Nucleus accumbens (tissue), 56 donors: ENCODE results near the gene LRBA.
"Not testable (repeated sequence)": the region's sequence is repeated elsewhere in the genome, so short reads cannot be mapped to it uniquely, and the experiment has no call there.

Experiments
- DNase-seq, 56 donors: peaks; one replicate each; lab custom pipeline; 2025; lab: John Stamatoyannopoulos, UW

LRBA gene

DNA sequence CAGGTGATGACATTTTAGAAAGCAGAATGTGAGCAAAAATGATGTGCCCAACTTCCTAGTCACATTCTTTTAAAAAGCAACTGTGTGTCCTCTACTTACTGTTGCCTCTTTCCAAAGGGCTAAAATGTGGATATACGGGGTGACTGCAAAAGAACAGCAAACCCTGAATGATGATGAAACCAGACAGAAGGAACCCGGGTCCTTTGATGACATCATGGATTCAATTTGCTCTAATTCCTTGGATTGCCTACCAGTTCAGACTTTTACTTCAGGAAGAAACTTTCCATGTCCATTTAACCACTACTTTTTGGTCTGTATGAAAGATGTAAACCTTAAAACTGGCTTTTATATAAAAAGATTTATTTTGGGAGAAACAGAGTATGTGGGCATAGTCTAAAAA, 624.0 kb downstream of the LRBA start:
- no peak for DNase-seq

- DNase-seq: no peak
Observed at GRCh38 chr4:150390531-150390910, 624.6 kb downstream of the LRBA start.

DNA sequence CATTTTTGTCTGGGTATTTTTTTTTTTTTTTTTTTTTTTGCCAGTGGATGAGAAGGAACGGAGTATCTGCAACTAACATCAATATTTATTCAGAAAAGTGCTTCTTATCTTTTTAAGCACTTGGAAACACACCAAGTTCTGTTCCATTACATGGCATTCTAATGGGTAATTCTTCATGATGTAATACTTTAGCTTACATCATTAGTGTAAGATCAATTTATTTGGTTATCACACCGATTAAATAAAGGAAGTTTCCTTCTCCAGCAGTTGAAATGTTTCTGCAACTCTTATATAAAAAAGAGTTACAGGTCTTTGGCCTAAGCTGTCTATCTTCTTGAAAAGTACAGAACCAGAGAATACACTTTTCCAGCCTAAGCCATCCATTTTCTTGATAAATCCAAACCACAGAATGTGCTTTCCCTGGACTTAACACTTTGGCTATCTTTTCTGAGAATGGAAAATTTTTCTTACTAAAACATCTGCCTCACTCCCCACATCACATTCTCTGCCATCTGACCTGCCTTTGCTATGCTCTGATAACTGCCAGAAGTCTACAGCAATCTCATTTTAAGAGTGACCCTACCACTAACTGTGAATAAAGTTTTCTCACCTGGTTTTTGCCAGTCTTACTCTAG, 625.1 kb downstream of the LRBA start:
- no peak for DNase-seq

GRCh38 chr4:150387981-150388380, 627.1 kb downstream of the LRBA start:
- no peak for DNase-seq

DNA sequence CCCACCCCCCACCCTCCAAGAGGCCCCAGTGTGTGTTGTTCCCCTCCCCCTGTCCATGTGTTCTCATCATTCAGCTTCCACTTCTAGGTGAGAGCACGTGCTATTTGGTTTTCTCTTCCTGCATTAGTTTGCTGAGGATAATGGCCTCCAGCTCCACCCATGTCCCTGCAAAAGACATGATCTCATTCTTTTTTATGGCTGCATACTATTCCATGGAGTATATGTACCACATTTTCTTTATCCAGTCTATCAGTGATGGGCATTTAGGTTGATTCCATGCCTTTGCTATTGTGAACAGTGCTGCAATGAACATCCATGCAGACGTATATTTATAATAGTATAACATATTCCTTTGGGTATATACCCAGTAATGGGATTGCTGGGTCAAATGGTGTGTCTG, 628.7 kb downstream of the LRBA start:
- DNase-seq: not testable (repeated sequence)

- no peak for DNase-seq
Observed at GRCh38 chr4:150385606-150386005, 629.5 kb downstream of the LRBA start.

DNA sequence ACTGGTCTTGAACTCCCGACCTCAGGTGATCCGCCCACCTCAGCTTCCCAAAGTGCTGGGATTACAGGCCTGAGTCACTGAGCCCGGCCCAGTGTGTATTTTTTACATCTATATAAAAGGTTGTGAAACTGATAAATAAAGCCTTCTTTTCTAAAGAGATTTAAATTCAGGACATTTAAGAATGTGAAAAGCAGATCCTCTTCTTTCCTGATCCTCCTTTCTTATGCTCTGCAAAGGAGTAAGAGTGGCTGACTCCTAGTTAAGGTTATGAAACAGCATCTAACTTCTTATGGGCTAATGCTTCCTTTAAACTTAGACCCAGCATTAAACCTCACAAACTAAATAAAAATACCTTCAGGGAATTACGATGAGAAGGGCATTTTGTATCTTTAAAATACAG, 630.8 kb downstream of the LRBA start:
- no peak for DNase-seq

DNA sequence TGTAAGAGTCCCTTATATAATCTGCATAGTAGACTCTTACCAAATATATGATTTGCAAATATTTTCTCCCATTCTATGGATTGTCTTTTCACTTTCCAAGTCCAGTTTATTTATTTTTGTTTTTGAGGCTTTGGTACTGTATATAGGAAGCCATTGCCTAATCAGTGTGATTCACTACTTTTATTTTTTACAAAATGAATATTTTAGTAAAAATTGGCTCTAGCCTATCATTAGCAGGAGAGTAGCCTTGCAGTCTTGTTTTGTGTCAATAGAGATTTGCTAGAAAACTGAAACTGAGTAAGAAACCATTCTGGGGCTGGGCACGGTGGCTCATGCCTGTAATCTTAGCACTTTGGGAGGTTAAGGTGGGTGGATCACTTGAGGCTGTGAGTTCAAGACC, 633.1 kb downstream of the LRBA start:
- no peak for DNase-seq

GRCh38 chr4:150381609-150382008, 633.5 kb downstream of the LRBA start:
- no peak for DNase-seq

GRCh38 chr4:150381036-150381435, 634.0 kb downstream of the LRBA start:
- no peak for DNase-seq

- no peak for DNase-seq
Observed at GRCh38 chr4:150379454-150379853, 635.6 kb downstream of the LRBA start.

DNA sequence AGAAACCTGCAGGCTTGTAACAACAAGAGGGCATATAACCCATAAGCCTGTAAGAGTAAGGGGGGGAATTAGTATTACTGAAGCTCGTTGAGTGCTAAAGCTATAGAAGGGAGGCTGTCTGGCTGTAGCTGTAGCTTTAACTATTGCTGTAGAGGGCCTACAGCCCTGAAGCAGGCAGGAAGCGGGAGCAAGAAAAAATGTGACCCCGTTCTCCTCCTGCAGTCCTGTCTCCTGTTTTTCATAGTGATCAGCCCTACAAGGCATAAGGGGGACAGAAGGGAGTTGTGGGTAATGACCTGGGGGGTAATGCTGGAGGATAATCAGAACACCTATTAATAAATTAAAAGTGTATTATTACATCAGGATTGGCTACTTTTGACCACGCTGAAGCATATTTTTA, 640.1 kb downstream of the LRBA start:
- DNase-seq: no peak

DNA sequence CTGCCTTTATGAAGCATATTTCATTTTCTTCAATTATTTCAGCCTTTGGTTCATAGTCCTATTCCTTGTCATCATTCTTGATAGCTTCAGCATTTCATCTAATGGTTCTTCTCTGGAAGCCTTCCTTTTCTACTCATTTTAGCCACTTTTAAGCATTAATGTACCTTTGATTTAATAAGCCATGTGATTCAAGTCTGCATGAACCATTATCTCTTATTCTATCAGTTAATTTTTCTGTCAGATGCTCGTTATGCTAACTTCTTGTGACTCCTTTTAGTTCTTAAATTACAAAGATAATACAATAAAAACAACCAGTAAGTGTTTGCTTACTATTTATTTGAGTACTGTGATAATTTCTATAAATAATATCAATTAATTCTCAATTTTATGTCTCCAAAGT, 643.2 kb downstream of the LRBA start:
- no peak for DNase-seq

- DNase-seq: no peak
Observed at GRCh38 chr4:150369434-150370380, 645.4 kb downstream of the LRBA start.

DNA sequence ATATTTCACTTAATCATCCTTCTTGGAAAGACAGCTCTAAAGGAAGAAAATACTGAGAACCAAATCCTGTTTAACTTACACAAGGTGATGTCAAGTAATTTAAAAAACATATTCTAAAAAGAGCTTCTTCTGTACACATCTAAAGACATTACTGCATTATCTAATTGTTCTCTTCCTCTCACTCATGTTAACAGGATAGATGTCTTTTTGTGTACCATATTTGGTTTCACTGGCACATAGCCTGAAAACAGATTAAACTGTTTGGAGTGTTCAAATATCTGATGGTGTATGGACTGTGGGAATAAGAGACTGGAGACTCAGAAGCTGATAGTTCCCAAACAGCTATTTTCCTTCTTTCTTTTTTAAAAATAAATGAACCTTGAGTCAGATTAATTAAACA, 646.4 kb downstream of the LRBA start:
- no peak for DNase-seq

DNA sequence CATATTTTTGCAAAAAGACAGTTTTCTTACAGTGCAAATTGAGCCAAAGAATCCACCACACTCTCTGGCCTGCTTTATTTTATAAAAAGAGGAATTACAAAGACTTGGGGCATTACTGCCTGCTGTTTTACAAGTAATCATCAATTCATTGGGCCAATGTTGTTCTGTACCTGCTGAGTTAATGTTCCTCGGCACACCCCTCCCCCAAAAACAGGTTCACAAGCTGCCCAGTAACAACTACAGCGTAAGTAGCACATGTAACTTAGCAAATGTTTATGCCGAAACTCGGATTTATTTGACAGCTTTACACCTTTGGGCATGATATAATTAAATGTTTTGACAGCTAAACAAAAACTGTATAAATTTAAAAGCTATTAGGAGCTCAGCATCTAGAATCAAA, 647.8 kb downstream of the LRBA start:
- no peak for DNase-seq

DNA sequence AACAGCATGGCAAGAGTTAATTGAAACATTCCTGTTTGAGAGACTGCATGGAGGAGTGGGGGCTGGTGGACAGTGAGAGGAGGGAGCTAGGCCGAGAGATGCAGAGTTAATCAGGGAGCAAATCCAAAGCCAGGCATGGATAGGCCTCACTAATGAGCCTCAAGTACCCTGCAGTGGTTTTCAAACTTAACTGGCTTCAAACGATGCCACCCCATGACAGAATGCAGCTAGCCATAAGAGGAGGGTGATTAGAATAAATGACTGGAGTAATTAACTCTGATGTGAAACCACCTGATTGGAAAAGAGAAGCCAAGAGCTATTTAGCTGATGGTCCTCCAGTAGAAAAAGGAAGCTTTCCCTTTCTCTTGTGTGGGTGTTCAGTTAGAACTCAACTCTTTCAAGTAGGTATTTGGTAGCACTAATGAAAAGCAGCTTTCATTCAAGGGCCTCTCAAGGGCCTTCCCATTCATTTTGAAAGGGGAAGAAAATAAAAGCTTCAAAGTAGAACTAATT, 648.5 kb downstream of the LRBA start:
- peak in 3 of 56 donors; percentile 0 to 1 (median 1) for DNase-seq

DNA sequence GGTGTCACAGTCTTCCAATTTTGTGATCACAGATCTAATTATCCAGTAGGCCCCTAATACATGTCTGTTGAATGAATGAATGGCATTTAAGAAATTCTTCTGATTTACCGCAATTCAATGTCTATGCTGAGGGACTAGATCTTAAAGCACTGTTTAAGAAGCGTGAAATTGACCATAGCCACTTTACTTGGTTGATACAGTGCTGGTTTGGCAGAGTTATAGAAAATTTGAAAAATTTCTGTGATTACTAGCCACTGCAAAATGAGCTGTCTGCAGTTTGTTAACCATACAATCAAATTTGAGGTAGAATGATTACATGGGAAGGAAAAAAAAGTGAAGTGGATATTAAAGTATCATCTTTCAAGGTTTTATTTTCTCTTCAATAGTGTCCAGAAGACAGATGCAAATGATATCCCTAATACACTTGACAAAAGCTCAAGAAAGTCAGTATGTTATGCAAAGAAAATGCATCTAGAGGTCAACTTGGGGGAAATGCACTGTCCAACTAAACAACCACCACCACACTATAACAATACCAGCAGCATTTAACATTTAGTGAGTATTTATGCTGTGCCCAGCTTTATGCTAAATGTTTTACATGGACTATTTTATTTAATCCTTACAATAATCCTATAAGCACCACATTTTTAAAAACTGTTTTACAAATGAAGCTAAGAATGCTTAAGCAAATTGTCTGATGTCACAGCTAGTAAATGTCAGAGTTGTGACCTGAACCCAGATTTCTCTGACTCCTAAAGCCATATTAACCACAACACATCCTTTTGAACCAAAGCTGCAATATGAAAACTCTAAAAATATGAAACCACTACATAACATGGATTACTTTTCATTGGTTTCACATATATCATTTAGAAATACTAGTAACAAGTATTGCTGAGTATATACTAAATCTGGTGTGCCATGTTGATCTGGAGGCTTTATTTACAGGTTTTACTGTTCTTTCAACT, 651.1 kb downstream of the LRBA start:
- no peak for DNase-seq

GRCh38 chr4:150358691-150359090, 656.4 kb downstream of the LRBA start:
- no peak for DNase-seq

DNA sequence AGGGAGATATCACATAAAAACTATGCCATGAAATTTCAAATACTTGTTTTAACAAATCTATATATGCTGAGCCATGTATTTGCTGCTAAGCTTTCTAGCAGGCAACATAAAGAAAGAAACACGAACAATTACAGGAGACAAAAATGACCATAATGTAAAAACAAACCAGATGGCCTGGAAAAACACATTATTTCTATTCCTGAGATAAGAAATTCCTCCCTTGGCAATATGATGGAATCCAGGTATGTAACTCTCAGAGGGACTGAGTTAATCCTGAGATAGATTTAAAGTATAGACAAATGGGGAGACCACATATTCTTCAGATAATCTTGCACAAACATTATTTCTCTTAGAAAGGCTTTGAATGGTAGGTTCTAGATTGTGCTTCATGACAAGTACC, 657.3 kb downstream of the LRBA start:
- no peak for DNase-seq
